GM12878 (cell line): ENCODE measurements around the gene CYS1. TPM values are rescaled to one million over a fixed set of nuclear protein-coding genes. Genes with fewer than 3 reads are reported as not detected.

Experiments
- ATAC-seq: fragments of 200-7000 bp; cut with Tn5 transposase; 3 replicates; pipeline ENCODE4 v1.9.1; 2020; ENCODE audit warnings: mild to moderate bottlenecking, moderate library complexity
- BruUV-seq: library from RNA; stranded (reverse); fragments of 400-500 nt; replicated peaks from 2 replicates; lab custom pipeline; 2021; lab: Mats Ljungman, UMichigan
- CTCF ChIA-PET: fragments of 300-600 bp; sonication (Branson Sonifier 250); formaldehyde crosslinking; extraction: SDS; loops from one replicate; lab custom pipeline; 2021; ENCODE audit warnings: inconsistent platforms; lab: Yijun Ruan, JAX
- POLR2A ChIA-PET: fragments of 350-600 bp; formaldehyde crosslinking; extraction: SDS; loops from one replicate; lab custom pipeline; 2021; ENCODE audit warnings: inconsistent platforms; lab: Charles Lee
- RAD21 ChIA-PET: fragments of 300-600 bp; sonication (Branson Sonifier 250); formaldehyde crosslinking; loops from one replicate; lab custom pipeline; 2023; ENCODE audit warnings: antibody characterized with exemption; ENCODE audit not compliant: unreplicated experiment; lab: Charles Lee
- SMC1A ChIA-PET: fragments of 300-600 bp; sonication (Branson Sonifier 250); formaldehyde crosslinking; loops from one replicate; lab custom pipeline; 2023; ENCODE audit not compliant: unreplicated experiment, uncharacterized antibody; lab: Charles Lee
- DNase-seq: peaks from one replicate; pipeline ENCODE4 v3.0.0-alpha.2; 2011; ENCODE audit warnings: low read depth, low spot score
- FAIRE-seq: peaks from 3 replicates; lab custom pipeline; 2011; peaks lifted over from hg19 to GRCh38; lab: Jason Lieb, UNC
- H2AFZ ChIP-seq: 2 replicates; pipeline ENCODE4 v1.6.0; 2011; ENCODE audit warnings: low read depth, low read length, control low read depth; ENCODE audit not compliant: control insufficient read depth
- H3K27ac ChIP-seq: 2 replicates; pipeline ENCODE4 v1.5.1; 2011; ENCODE audit warnings: control low read depth; ENCODE audit not compliant: control insufficient read depth, insufficient read depth
- H3K27me3 ChIP-seq, 2 experiments: replicated peaks in 1 of 2; 2 replicates each; pipeline versions ENCODE4 v1.6.0 to v1.6.1; 2011; ENCODE audit warnings: low read length in 1 of 2; ENCODE audit not compliant: control insufficient read depth in 2 of 2, insufficient read depth in 2 of 2
- H3K36me3 ChIP-seq, 2 experiments: 2 replicates each; pipeline ENCODE4 v1.5.1; 2011; ENCODE audit warnings: low read length in 1 of 2; ENCODE audit not compliant: control insufficient read depth in 2 of 2, insufficient read depth in 2 of 2
- H3K4me1 ChIP-seq: 2 replicates; pipeline ENCODE4 v1.6.1; 2011; ENCODE audit warnings: mild to moderate bottlenecking, low read length, moderate library complexity, mixed read lengths; ENCODE audit not compliant: control insufficient read depth, insufficient read depth
- H3K4me2 ChIP-seq: 2 replicates; pipeline ENCODE4 v1.6.0; 2011; ENCODE audit warnings: control low read depth; ENCODE audit not compliant: control insufficient read depth, insufficient read depth
- H3K4me3 ChIP-seq: fragments of 200-600 bp; sonication (generic); 2 replicates; pipeline ENCODE4 v1.5.1; 2016
- H3K79me2 ChIP-seq: 2 replicates; pipeline ENCODE4 v1.6.0; 2011; ENCODE audit warnings: low read length; ENCODE audit not compliant: control insufficient read depth, insufficient read depth
- H3K9ac ChIP-seq: 2 replicates; pipeline ENCODE4 v1.8.0; 2011; ENCODE audit warnings: low read length, control low read depth, mixed read lengths; ENCODE audit not compliant: control insufficient read depth, insufficient read depth
- H3K9me3 ChIP-seq: replicated peaks from 3 replicates; pipeline ENCODE4 v1.5.1; 2011; ENCODE audit warnings: mild to moderate bottlenecking, low read length; ENCODE audit not compliant: control insufficient read depth, insufficient read depth
- H4K20me1 ChIP-seq: 2 replicates; pipeline ENCODE4 v1.6.0; 2011; ENCODE audit not compliant: control insufficient read depth, insufficient read depth
- ATF3 ChIP-seq: IDR thresholded peaks from 2 replicates; pipeline ENCODE4 v1.6.1; 2011; ENCODE audit warnings: low read depth, mild to moderate bottlenecking, low read length, moderate library complexity, borderline replicate concordance; ENCODE audit errors: extremely low read depth
- ATF7 ChIP-seq: fragments of 450-650 bp; IDR thresholded peaks from 2 replicates; pipeline ENCODE4 v1.6.1; 2016; ENCODE audit warnings: low read depth, mild to moderate bottlenecking
- CBFB ChIP-seq: IDR thresholded peaks from 2 replicates; pipeline ENCODE4 v1.6.1; 2016; ENCODE audit warnings: antibody characterized with exemption, low read depth
- CHD4 ChIP-seq: fragments of 200-600 bp; sonication (generic); IDR thresholded peaks from 2 replicates; pipeline ENCODE4 v1.6.1; 2016; ENCODE audit warnings: mild to moderate bottlenecking
- EGR1 ChIP-seq, 2 experiments: IDR thresholded peaks; 1 replicate in 1 of 2; 2 replicates in 1 of 2; pipeline ENCODE4 v1.6.1; 2011 to 2012; ENCODE audit warnings: low read depth in 2 of 2, low read length in 2 of 2, borderline replicate concordance in 1 of 2, mild to moderate bottlenecking in 1 of 2, moderate library complexity in 1 of 2
- EP300 ChIP-seq, 2 experiments: fragments of 150-350 bp in 1 of 2; IDR thresholded peaks; 2 replicates each; pipeline ENCODE4 v1.6.1; 2011 to 2012; ENCODE audit warnings: low read depth in 2 of 2, low read length in 2 of 2, borderline replicate concordance in 1 of 2, improper control_type of control experiment in 1 of 2, inconsistent platforms in 1 of 2; ENCODE audit not compliant: control insufficient read depth in 1 of 2
- HDGF ChIP-seq: fragments of 450-650 bp; IDR thresholded peaks from 2 replicates; pipeline ENCODE4 v1.6.1; 2016; ENCODE audit warnings: antibody characterized with exemption
- IRF3 ChIP-seq: fragments of 450-650 bp; IDR thresholded peaks from 2 replicates; pipeline ENCODE4 v1.6.1; 2014; ENCODE audit warnings: mild to moderate bottlenecking
- LARP7 ChIP-seq: fragments of 450-650 bp; IDR thresholded peaks from 2 replicates; pipeline ENCODE4 v1.6.1; 2017; ENCODE audit warnings: mild to moderate bottlenecking
- MAX ChIP-seq: IDR thresholded peaks from 2 replicates; pipeline ENCODE4 v1.6.1; 2012; ENCODE audit warnings: low read depth, low read length, improper control_type of control experiment
- NBN ChIP-seq: fragments of 450-650 bp; IDR thresholded peaks from 2 replicates; pipeline ENCODE4 v1.6.1; 2016
- NFYA ChIP-seq: IDR thresholded peaks from 2 replicates; pipeline ENCODE4 v1.6.1; 2011; ENCODE audit warnings: low read depth, mild to moderate bottlenecking, low read length, improper control_type of control experiment, borderline replicate concordance
- NR2C1 ChIP-seq: fragments of 450-650 bp; IDR thresholded peaks from 2 replicates; pipeline ENCODE4 v1.6.1; 2017; ENCODE audit warnings: antibody characterized with exemption, mild to moderate bottlenecking, moderate library complexity
- PBX3 ChIP-seq: IDR thresholded peaks from 2 replicates; pipeline ENCODE4 v1.6.1; 2011; ENCODE audit warnings: mild to moderate bottlenecking, low read depth, low read length, moderate library complexity; ENCODE audit not compliant: insufficient replicate concordance
- POLR2AphosphoS2 ChIP-seq: IDR thresholded peaks from 2 replicates; pipeline ENCODE4 v1.6.1; 2011; ENCODE audit warnings: low read depth, mild to moderate bottlenecking, low read length, improper control_type of control experiment, moderate library complexity
- POU2F2 ChIP-seq: IDR thresholded peaks from 3 replicates; pipeline ENCODE4 v1.6.1; 2011; ENCODE audit warnings: low read depth, mild to moderate bottlenecking, low read length, borderline replicate concordance
- RAD51 ChIP-seq: fragments of 450-650 bp; IDR thresholded peaks from 2 replicates; pipeline ENCODE4 v1.6.1; 2016; ENCODE audit warnings: moderate library complexity, mild to moderate bottlenecking, inconsistent platforms
- RBBP5 ChIP-seq: fragments of 200-600 bp; sonication (generic); conservative IDR thresholded peaks from 2 replicates; pipeline ENCODE4 v1.6.1; 2016
- SPI1 ChIP-seq: IDR thresholded peaks from 2 replicates; pipeline ENCODE4 v1.6.1; 2011; ENCODE audit warnings: low read depth, mild to moderate bottlenecking, low read length, moderate library complexity, borderline replicate concordance; ENCODE audit not compliant: insufficient read depth
- STAT1 ChIP-seq: fragments of 450-650 bp; conservative IDR thresholded peaks from 2 replicates; pipeline ENCODE4 v1.6.1; 2014; ENCODE audit warnings: antibody characterized with exemption, mild to moderate bottlenecking
- TBL1XR1 ChIP-seq: IDR thresholded peaks from 2 replicates; pipeline ENCODE4 v1.6.1; 2012; ENCODE audit warnings: low read depth, low read length, improper control_type of control experiment
- TCF3 ChIP-seq: IDR thresholded peaks from 2 replicates; pipeline ENCODE4 v1.6.1; 2012; ENCODE audit warnings: low read depth, mild to moderate bottlenecking, low read length, borderline replicate concordance; ENCODE audit not compliant: insufficient read depth
- YY1 ChIP-seq: IDR thresholded peaks from 2 replicates; pipeline ENCODE4 v1.6.1; 2011; ENCODE audit warnings: low read depth, mild to moderate bottlenecking, low read length
- ZNF622 ChIP-seq: fragments of 450-650 bp; IDR thresholded peaks from 2 replicates; pipeline ENCODE4 v1.6.1; 2017; ENCODE audit warnings: mild to moderate bottlenecking, inconsistent platforms
- WGBS: methylation state at CpG from one replicate; pipeline ENCODE4 v1.1.6; 2016; ENCODE audit warnings: low lambda C conversion rate; ENCODE audit not compliant: insufficient replicate concordance, insufficient coverage; ENCODE audit errors: missing lambda C conversion rate; 5-methylcytosine and 5-hydroxymethylcytosine counted together
- in situ Hi-C: fragments of 300-500 bp; cut with MboI; formaldehyde crosslinking; loops from 9 replicates; pipeline ENCODE4 v1.14.3; 2018; ENCODE audit warnings: mixed read lengths
- intact Hi-C: fragments of 100-400 bp; cut with micrococcal nuclease; formaldehyde crosslinking; loops from one replicate; pipeline ENCODE4 v1.14.2; 2022; ENCODE audit not compliant: unreplicated experiment
- polyA plus RNA-seq, 11 experiments: library from polyadenylated mRNA; depleted of rRNA in 4 of 11; unstranded in 6 of 11; stranded (reverse) in 5 of 11; fragments of >200 nt; fragmentation: Nextera tagmentation in 4 of 11; fragmentation: Illumina TruSeq in 1 of 11; extraction: Ambion mirVana in 4 of 11; extraction: Trizol in 1 of 11; gene quantifications; 1 replicate in 1 of 11; 2 replicates in 10 of 11; pipeline versions ENCODE4 v1.2.1 to v1.2.3, GENCODE V29; 2011 to 2016; ENCODE audit warnings: inconsistent platforms in 2 of 11, missing spikeins in 2 of 11, low read depth in 1 of 11
- total RNA-seq, 4 experiments: library from RNA; depleted of rRNA in 3 of 4; stranded (reverse); fragments of >200 nt in 3 of 4; fragmentation: Illumina TruSeq in 1 of 4; extraction: Trizol in 1 of 4; gene quantifications; 2 replicates each; pipeline versions ENCODE4 v1.2.1 to v1.2.3, GENCODE V29; 2013 to 2021

CYS1 gene
- total and polyA plus RNA-seq, 10 of the 15 experiments (the other 5 are each of a cell fraction or from before 2014, with no cell fraction given): 0.35 to 6.4 (median 2.5) TPM

GRCh38 chr2:10063566-10063965, 16.6 kb downstream of the CYS1 start (continued):
- TF ChIP-seq IRF3 (no peak), POLR2AphosphoS2 (no peak), MAX (no peak), RBBP5 (no peak), NFYA (no peak)

- Histone ChIP-seq H3K9me3 (peaks cover 2% of the 10 kb centered on the region; the same call in 2 of the 3 replicates), H3K4me3 (no peak overlapping the region), H3K79me2 (no peaks in the 10 kb centered on the region), H3K27me3 (no peaks in the 10 kb centered on the region)
- POLR2A ChIA-PET: no interaction called here
- ATAC-seq: no peak
- no peak for TF ChIP-seq YY1
- no peak for TF ChIP-seq RAD51
- no peak for TF ChIP-seq TCF3
- no peak for TF ChIP-seq PBX3
- no peak for TF ChIP-seq POU2F2
- no peak for TF ChIP-seq NBN
- TF ChIP-seq ZNF622: no peak
- TF ChIP-seq CBFB: no peak
- no peak for TF ChIP-seq HDGF
- no peak for TF ChIP-seq STAT1
- TF ChIP-seq ATF3: no peak
- no peak for TF ChIP-seq EGR1 (IDR thresholded peaks at IDR 0.05; ENCODE audit: borderline replicate concordance in 1 of 2, low read depth in 2 of 2, low read length in 2 of 2)
- no peak for TF ChIP-seq SPI1
- TF ChIP-seq CHD4: no peak
- no peak for TF ChIP-seq LARP7
- TF ChIP-seq NR2C1: no peak
- no peak for TF ChIP-seq ATF7
- no peak for TF ChIP-seq TBL1XR1
- TF ChIP-seq EP300 (IDR thresholded peaks at IDR 0.05; ENCODE audit: borderline replicate concordance in 1 of 2, control insufficient read depth in 1 of 2, low read depth in 2 of 2, low read length in 2 of 2): no peak
- TF ChIP-seq, all 136 proteins: peak for 0
- Histone ChIP-seq H3K9ac (no peak overlapping the region), H4K20me1 (no peaks in the 10 kb centered on the region), H3K4me2 (no peak overlapping the region), H3K27ac (no peak overlapping the region), H3K4me1 (no peaks in the 10 kb centered on the region), H3K36me3 (no peaks in the 10 kb centered on the region), H2AFZ (no peak overlapping the region)
- in situ Hi-C loops: no loop called here
- no peak for DNase-seq
- intact Hi-C loops: no loop called here
- CTCF ChIA-PET: interaction anchor here (2.1 kb wide), 1 partner anchor 10 kb away, joined by 7 read pairs; no protein-coding TSS in a partner anchor
- SMC1A ChIA-PET: interaction anchor here (1.0 kb wide), 1 partner anchor 29 kb away, joined by 3 read pairs; no protein-coding TSS in a partner anchor
- WGBS: 64% methylated on average over 10 of the region's 10 CpGs
- no TSS peak for BruUV-seq
- FAIRE-seq: no peak
- RAD21 ChIA-PET: no interaction called here
These were observed 17.3 kb downstream of the CYS1 start for GRCh38 chr2:10062931-10063365.
